NCI-H2081 (cell line): ENCODE measurements around the gene SMIM24.
"Not testable (repeated sequence)": the region's sequence is repeated elsewhere in the genome, so short reads cannot be mapped to it uniquely, and the experiment has no call there.

Source experiments
- DNase-seq, 2 experiments: peaks; one replicate each; lab custom pipeline; 2025; lab: John Stamatoyannopoulos, UW

Gene SMIM24

DNA sequence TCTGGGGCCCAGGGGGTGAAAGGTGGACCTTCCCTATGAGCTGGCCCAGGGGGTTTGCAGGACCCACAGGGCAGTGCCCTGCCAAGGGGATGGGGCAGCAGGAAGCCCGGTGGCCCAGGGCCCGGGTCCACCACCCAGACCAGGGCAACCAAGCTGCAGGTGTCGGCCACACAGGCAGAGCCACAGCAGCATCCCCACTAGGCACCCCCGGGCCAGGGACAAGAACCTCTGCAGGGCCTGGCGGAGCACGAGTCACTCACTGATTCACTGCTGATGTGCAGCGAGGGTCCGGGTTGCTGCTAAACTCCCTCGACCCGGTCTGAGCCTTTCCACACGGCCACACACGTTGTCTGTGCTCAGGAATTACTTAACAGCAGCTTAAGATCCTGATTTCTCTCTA lies 34.6 kb upstream of the SMIM24 start:
- DNase-seq: no peak

DNA sequence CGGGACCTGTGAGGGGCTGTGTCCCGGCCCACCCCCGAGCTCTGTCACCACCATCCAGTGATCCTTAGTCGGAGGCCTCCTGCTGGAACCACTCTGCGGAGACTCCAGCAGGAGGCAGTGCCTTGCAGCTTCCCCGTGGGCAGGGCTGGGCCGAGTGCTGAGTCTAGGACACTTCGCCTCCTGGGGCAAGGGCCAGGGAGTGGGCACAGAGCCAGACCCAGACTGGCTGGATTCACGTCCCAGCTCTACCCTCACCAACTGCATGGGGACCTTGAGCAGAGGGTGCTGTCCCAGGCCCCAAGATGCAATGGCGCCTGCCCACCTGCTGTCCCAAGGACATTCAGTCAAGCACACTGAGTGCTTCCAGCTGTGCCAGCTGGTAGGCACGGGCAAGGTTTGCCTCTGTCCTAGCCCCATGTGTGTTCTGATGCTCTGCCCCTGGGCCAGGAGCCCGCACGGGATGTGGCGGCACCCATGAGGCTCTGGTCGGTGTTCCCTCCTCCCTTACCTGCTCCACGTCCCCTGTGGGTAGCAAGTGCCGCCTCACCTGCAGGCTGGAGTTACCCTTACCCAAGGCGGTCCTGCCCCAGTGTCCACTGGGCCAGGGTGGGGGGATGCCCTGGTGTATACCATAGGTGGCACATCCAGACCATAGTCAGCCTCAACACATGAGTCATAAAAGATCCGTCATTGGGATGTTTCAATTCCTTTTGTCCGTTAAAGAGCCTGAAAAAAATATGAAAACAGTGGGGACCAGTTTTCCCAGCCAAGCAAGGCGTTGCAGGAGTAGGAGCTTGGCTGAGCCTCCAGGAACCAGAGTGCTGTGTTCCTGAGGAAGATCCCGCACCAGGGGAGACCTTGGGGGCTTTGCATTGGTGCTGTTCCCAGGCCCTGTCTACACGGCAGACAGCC lies 33.2 kb upstream of the SMIM24 start:
- DNase-seq: no peak

DNA sequence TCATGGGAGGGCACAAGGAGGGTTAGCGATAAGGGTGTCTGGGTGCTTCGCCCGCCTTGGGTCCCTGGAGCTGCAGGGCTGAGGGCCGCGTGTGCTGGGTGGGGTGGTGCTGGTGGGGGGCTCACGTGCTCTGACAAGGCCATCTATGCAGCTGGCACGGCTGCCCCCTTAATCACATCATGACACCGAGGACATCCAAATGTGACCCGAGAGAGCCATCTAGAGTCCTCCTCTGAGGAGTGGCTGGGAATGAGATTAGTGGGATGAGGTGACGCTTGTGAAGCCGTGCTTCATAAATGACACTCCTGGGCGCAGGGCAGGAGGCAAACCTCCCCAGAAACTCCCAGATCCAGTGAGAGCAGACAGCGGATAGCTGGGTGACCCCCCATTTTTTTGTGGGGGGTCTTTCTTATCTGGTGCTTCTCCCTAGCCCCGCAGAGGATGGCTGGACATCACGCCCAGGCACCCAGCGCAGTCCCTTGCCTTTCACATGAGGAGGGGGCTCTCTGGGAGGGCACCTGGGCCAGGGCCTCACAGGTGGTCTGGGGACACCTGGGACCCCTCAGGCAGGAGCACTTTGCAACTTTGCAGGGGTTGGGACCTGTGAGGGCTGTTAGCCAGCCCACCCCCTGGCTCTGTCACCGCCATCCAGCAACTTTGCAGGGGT lies 32.4 kb upstream of the SMIM24 start:
- no peak for DNase-seq

DNA sequence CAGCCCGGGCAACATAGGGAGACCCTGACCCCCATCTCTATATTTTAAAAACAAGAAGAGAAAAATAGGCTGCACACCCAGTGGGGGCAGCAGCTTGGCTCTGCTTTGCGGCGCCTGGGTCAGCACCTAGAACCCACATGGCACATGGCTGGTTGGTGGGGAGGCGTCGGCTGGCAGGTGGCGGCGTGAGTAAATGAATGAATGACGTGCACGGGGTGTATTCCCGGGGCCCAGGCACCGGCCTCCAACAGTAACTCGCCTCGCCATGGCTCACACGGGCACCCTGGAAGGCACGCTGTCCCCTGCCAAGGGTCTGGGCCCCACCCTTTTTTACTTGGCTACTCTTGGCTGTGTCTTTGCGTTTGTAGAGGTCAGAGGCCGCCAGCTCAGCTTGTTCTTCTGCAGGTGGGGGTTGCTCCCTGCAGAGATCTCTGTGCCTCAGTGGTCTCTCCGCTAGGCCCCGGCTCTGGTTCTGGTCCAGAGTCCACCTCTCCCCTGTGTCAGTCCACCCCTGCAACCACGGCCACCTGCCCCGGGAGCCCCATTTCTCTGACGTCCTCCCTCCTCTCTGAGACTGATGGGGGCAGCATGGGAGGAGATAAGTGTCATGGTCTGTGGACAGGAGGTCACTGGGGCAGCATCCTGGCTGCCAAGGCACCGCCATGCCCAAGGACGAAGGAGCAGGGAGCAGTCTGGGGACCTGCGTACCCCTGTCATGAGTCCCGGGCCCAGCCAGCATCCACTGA lies 31.4 kb upstream of the SMIM24 start:
- DNase-seq: no peak

DNA sequence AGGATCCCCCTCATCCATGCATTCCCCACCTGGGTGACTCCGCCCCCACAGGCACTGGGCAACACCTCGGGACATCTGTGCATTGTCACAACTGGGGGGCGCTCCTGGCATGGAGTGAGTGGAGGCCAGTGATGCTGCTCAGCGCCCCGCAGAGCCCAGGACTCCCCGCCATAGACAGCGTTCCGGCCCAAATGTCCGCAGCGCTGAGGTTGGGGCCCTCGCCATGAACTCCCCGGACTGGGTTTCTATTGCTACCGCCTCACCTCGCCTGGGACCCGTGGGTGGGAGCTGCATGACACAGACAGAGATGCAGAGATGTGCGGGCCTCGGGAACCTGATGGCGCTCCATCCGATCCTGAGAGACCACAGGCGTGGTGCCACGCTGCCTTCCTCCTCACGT lies 30.4 kb upstream of the SMIM24 start:
- DNase-seq: no peak

DNA sequence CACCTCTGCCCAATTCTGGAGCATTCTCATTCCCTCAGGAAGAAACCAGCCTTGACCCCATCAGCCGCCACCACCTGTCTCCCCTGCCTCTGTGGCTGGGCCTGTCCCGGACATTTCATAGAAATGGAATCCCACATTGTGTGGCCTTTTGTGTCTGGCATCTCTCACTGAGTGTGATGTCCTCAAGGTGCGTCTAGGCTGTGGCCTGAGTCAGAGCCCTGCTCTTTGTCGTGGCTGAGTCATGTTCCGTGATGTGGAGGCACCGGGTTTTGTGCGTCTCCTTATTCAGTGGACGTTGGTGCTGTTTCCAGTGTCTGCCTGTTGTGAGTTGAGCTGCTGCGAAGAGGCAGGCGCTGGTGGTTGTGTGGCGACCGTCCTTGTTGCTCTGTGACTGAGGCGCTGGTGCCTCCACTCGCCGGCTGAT lies 29.3 kb upstream of the SMIM24 start:
- DNase-seq: no peak

DNA sequence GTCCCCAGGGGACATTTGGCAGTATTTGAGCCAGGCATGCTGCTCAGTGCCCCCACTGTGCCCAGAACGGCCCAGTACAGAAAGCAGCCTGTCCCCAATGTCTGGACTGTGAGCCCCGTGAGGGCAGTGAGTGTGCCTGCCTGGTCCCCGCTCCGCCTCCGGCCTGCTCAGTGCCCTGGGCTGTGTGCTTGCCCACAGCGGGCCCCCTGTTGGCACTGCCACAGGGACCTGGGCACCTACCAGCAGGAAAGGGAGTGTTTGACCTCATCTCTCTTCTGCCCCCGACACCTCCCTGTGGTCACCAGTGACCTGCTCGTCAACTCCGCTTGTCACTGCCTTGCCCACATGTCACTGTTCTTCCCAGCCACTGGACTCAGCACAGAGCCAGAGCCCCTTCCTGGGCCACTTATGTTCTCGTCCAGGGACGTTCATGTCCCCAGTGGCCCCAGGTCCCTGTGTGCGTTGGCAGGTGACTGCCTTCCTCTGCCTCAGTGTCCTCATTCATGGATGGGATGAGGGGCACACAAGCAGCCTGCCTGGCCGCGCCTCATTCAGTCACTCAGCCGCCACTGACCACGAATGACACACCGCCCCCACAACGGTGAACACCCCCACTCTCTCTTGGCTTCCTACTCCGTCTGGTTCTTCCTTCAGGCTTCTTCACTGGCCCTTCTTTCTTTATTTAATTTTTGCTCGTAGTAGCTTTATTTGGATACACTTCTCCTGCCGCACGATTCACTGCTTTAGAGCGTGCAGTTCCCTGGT lies 28.6 kb upstream of the SMIM24 start:
- no peak for DNase-seq

DNA sequence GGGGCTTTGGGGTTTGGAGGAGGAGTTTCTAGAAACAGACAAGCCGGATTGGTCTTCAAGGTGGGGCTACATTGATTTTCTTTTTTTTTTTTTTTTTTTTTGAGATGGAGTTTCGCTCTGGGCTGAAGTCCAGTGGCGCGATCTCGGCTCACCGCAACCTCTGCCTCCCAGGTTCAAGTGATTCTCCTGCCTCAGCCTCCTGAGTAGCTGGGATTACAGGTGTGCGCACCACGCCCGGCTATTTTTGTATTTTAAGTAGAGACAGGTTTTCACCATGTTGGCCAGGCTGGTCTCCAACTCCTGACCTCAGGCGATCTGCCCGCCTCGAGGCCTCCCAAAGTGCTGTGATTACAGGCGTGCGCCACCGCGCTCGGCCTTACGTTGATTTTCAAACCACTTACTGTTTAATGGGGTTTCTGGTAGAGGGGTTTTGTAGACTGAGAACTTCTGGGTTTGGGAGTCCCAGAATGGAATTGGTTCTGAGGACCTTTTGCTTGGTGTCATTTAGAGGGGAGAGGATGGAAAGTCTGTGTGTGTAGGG lies 27.9 kb upstream of the SMIM24 start:
- not testable (repeated sequence) for DNase-seq

DNA sequence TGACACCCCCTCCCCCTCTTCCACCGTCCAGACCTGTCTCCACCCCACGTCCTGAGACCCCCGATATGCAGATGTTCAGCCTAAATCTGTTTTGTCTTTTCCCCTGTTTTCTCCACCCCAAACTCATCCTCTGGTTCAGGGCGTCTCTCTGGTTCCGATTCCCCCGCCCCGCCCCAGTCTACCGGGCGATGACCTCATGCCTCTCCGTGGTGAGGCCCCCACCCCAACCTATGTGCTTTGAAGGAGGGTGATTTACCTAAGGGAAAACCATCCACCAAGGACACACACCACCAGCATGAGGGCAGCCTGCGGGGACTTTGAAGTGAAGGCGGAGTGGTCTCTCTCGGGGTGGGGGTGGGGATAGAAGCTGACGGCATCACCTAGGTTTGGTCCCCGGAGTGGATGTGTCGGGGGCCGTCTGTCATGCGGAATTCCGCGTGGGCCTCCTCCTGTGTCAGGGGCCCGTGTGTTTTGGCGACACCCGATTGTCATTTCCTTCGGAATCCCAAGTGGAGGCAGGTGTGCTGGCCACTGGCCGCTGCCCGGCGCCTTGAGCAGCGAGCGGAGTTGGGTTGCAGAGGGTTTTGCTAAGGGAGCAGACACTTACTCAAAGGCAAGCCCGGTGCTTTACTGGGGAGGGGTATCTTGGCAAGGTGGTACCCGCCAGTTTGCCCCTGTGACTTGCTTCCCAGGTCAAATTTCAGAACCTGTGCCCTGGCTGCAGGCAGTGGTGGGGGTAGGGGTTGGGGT lies 27.2 kb upstream of the SMIM24 start:
- DNase-seq: peak in 1 of 2 experiments; percentile 17

DNA sequence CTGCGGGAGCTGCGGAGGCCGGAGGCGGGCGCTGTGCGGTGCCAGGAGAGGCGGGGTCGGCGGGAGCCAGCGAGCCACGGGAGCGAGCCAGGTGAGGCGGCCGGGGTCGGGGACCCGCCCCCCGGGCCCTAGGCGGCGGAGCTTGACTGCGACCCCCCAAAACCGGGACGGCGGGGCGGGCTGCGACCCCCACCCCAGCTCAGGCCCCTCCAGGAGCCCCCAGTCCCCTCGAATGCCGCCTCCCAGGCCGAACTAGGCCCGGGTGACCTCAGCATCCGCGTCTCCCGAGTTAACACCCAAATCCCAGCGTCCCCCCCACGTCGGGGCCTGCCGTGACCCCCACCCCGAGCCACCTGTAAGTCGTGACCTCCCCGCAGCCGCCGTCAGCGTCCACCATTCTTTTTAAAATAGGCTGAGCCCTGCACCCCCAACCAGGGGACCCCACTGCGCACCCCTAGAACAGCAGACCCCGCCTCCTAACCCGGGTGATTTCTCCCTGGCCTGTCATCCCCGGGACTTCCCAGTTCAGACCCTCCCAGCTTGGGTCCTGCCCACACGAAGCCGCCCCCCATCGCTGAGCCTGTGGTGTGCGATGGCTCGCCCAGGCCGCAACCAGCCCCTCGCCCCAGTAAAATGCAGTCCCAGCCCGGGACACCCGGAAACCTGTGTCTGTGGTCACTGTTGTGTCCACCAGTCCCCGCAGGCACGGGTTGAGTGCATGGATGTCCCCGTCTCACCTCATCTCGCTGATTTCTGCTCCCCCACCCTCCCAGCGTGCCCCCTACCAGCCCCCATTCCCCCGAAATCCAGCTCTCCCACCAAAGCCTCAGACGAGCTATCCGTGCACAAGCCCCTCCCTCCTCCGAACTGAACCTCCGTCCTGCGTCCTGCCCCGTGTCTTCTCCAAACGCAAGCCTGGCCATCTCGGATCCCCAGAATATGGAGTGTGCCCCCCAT lies 26.3 kb upstream of the SMIM24 start:
- DNase-seq: no peak

DNA sequence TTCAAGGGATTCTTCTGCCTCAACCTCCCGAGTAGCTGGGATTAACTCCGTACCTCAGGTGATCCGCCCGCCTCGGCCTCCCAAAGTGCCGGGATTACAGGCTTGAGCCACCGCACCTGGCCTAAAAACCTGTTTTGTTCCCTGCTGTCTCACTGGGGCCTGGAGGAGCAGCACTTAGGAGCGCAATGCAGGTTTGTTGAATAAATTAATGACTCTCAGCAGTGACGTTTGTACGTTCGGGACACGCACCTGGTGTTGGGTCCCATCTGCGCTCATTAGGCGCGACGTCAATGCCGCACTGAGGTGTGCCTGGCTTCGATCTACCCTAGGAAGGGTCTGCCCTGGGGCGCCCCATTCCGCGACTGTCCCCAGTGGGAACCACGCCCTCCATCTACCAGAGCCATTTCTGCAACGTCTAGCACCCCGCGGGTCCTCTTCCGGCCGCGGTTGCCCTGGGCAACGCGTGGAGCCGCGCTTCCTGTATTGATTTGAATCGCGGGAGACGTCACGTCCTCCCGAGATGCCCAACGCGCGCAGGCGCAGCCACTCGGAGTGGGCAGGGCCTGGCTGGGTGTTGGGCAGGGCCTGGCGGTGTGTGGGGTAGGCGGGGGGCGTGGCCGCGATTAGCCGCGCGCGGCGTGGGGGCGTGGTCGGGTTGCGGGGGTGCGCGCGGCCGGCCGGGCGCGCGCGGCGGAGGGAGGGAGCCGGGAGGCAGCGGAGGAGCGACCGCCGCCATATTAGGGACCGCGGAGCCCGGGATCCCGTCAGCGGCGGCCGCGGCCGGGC lies 25.5 kb upstream of the SMIM24 start, which contains the start of gene FZR1:
FZR1 (plus strand) TSS at position 714 of the 786 bp plus-strand sequence. CDS start 16,679 bp downstream, outside the sequence.
- DNase-seq: peak; percentile 98 to 99

DNA sequence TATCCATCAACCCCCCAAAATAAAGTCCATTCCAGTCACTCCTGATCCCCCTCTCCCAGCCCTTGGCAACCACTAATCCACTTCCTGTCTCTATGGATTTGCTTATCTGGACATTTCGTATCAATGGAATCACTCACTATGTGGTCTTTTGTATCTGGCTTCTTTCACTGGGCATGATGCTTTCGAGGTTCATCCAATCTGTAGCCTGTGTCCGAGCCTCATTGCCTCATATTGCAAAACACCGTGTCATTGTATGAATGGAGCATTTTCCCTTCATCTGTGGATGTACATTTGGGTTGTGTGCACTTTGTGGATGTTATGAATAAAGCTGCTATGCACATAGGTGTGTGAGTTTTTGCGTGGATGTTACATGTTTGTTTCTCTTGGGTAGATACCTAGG lies 24.4 kb upstream of the SMIM24 start:
- no peak for DNase-seq

DNA sequence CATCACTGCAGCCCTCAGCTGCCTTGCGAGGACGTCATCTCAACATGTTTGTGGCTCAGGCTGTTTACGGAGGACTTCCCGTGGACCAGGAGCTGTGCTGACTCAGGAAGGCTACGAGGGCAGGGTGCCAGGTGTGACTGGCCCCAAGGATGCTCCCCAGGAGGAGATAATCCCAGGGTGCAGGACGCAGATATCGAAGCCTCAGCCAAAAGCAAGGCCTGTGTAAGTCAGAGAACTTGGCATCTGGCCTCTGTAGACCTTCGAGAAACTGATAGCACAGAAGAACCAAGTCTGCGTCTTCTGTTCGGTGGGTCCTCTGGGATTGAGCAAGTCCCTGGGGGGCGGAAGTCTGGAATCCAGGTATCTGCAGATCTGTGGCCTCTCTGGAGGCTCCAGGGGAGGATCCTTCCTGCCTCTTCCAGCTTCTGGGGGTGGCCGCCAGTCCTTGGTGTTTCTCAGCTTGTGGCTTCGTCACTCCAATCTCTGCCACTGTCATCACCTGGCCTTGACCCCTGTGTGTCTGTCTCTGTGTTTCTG lies 22.8 kb upstream of the SMIM24 start:
- DNase-seq: no peak

DNA sequence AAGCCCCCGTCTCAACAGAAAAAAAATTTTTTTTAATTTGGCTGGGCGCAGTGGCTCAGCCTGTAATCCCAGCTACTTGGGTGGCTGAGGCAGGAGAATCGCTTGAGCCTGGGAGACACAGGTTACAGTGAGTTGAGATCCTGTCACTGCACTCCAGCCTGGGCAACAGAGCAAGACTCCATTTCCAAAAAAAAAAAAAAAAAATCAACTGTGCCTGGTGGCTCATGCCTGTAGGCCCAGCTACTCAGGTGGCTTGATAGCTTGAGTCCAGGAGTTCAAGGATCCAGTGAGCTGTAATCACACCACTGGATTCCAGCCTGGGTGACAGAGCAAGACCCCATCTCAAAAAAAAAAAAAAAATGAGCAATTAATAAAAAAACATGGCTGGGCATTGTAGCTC lies 21.5 kb upstream of the SMIM24 start:
- DNase-seq: no peak

DNA sequence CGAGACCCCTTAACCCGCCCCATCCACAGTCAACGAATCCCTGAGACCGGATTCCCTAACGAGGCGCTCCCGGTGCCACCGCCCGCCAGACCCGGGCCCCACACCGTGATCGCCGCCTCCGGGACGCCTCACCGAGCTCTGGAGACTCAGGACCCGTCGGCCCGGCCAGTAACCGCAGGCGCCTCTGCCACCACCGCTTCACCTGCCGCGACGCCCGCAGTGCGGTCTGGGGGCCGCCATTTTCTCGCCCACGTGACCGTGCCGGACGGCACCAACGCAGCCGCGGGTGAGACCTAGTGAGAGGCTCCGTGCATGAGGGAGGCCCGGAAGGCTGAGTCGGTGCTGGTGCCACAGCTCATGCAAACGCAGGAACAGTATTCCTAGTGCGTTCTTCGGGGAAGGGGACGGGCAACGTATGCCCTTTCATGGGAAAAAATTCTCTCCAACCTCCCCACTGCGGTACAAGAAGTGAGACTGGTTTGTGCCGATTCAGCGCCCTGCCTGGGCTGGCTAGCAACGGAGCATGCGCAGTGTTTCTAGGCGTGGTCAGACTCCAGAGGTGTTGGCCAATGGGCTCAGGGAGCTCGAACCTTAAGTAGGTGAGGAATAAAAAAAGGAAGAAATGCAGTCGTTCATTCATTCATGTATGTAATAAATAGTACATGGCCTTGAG lies 20.2 kb upstream of the SMIM24 start, which contains the start of gene DOHH:
DOHH (minus strand) TSS at position 246 of the 673 bp plus-strand sequence. CDS start 3,860 bp downstream, outside the sequence.
- peak; percentile 95 to 97 for DNase-seq

DNA sequence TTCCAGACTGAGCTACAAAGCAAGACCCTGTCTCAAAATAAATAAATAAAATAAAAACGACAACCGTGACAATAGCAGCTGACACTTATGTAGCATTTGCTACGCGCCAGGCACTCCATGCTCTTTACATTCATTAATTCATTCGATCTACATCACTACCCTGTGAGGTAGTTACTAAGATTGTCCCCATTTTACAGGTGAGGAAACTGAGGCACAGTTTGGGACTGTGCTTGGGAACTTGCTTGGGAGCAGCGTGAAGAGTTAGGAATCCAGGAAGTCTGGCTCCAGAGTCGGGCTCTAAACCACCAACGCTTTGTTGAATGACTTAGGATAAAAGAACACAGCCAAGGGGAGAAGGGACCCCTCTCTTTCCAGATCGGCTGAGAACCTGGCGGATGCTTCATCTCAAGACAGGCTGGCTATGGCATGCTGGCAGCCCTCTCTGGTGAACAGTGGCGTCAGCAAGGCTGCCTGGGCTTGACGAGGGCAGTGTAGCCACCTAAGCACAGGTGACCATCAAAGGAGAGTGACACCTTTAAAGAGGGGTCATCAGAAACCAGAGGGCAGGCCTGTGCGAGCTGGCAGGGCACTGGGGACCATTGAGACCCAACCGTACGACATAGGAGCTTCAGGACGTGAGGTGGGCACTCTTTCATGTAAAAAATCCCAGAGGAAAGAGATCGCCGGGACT lies 19.6 kb upstream of the SMIM24 start:
- DNase-seq: no peak
